Keratinocyte (primary cell): ENCODE measurements around the gene JADE2. TPM values are rescaled to one million over a fixed set of nuclear protein-coding genes. Genes with fewer than 3 reads are reported as not detected.

Experiments used
- DNase-seq: peaks from one replicate; pipeline ENCODE4 v3.0.0-alpha.2; 2011; ENCODE audit warnings: low read depth, missing footprints, low spot score
- FAIRE-seq: peaks from 2 replicates; lab custom pipeline; 2011; peaks lifted over from hg19 to GRCh38; lab: Jason Lieb, UNC
- H2AFZ ChIP-seq: 2 replicates; pipeline ENCODE4 v1.6.0; 2012; ENCODE audit warnings: low read length, control low read depth, inconsistent platforms; ENCODE audit not compliant: control insufficient read depth
- H3K27ac ChIP-seq: 2 replicates; pipeline ENCODE4 v1.5.1; 2011; ENCODE audit warnings: low read length; ENCODE audit not compliant: control insufficient read depth, insufficient read depth
- H3K27me3 ChIP-seq: 3 replicates; pipeline ENCODE4 v1.6.0; 2011; ENCODE audit warnings: low read length; ENCODE audit not compliant: control insufficient read depth, insufficient read depth; ENCODE audit errors: extremely low read depth
- H3K36me3 ChIP-seq, 2 experiments: 2 replicates in 1 of 2; 3 replicates in 1 of 2; pipeline ENCODE4 v1.5.1; 2011; ENCODE audit warnings: low read length in 2 of 2, mild to moderate bottlenecking in 1 of 2; ENCODE audit not compliant: control insufficient read depth in 2 of 2, insufficient read depth in 2 of 2; ENCODE audit errors: extremely low read depth in 1 of 2
- H3K4me1 ChIP-seq: 3 replicates; pipeline ENCODE4 v1.5.1; 2011; ENCODE audit warnings: low read length; ENCODE audit not compliant: control insufficient read depth, insufficient read depth; ENCODE audit errors: extremely low read depth
- H3K4me2 ChIP-seq: 3 replicates; pipeline ENCODE4 v1.6.0; 2011; ENCODE audit warnings: low read depth, low read length; ENCODE audit not compliant: control insufficient read depth, insufficient read depth; ENCODE audit errors: extremely low read depth
- H3K4me3 ChIP-seq, 3 experiments: fragments of 200-600 bp in 1 of 3; sonication (generic) in 1 of 3; 2 replicates in 2 of 3; 3 replicates in 1 of 3; pipeline ENCODE4 v1.5.1; 2011 to 2016; ENCODE audit warnings: low read length in 3 of 3, mild to moderate bottlenecking in 3 of 3, control low read depth in 2 of 3, inconsistent platforms in 1 of 3, low read depth in 1 of 3, mixed read lengths in 1 of 3, mixed run types in 1 of 3, moderate library complexity in 1 of 3; ENCODE audit not compliant: control insufficient read depth in 2 of 3, insufficient read depth in 2 of 3; ENCODE audit errors: extremely low read depth in 1 of 3
- H3K79me2 ChIP-seq: 2 replicates; pipeline ENCODE4 v1.6.0; 2012; ENCODE audit warnings: low read length; ENCODE audit not compliant: control insufficient read depth, insufficient read depth
- H3K9ac ChIP-seq: 3 replicates; pipeline ENCODE4 v1.6.0; 2011; ENCODE audit warnings: low read length; ENCODE audit not compliant: control insufficient read depth, insufficient read depth; ENCODE audit errors: extremely low read depth
- H3K9me1 ChIP-seq: 3 replicates; pipeline ENCODE4 v1.6.0; 2011; ENCODE audit warnings: low read length; ENCODE audit not compliant: control insufficient read depth, insufficient read depth; ENCODE audit errors: extremely low read depth
- H3K9me3 ChIP-seq: 2 replicates; pipeline ENCODE4 v1.5.1; 2012; ENCODE audit warnings: low read depth, low read length; ENCODE audit not compliant: control insufficient read depth
- H4K20me1 ChIP-seq: 3 replicates; pipeline ENCODE4 v1.6.0; 2011; ENCODE audit warnings: low read length; ENCODE audit not compliant: control insufficient read depth, insufficient read depth; ENCODE audit errors: extremely low read depth
- EZH2 ChIP-seq: IDR thresholded peaks from one replicate; pipeline ENCODE4 v1.6.1; 2012; ENCODE audit warnings: inconsistent platforms, mild to moderate bottlenecking, low read length, moderate library complexity
- dilution Hi-C: fragments of 300-500 bp; cut with MboI; formaldehyde crosslinking; loops from one replicate; pipeline ENCODE4 v1.7.0; 2020; ENCODE audit warnings: low sequenced_read_pairs; ENCODE audit not compliant: extremely low pct_ligation_motif_present
- polyA plus RNA-seq, 5 experiments: library from polyadenylated mRNA; depleted of rRNA in 3 of 5; stranded (reverse) in 3 of 5; stranded (forward) in 1 of 5; unstranded in 1 of 5; fragments of >200 nt; gene quantifications; 1 replicate in 1 of 5; 2 replicates in 3 of 5; 3 replicates in 1 of 5; pipeline versions ENCODE4 v1.2.1 to v1.2.3, GENCODE V29; 2011 to 2012; ENCODE audit warnings: missing spikeins in 2 of 5, low read depth in 1 of 5, low replicate concordance in 1 of 5
- TF ChIP-seq, protein P1 (sequence below), 3 experiments: IDR thresholded peaks in 1 of 3; conservative IDR thresholded peaks in 1 of 3; optimal IDR thresholded peaks in 1 of 3; 2 replicates in 2 of 3; 3 replicates in 1 of 3; pipeline versions ENCODE3 to v1.5.1; 2011; ENCODE audit warnings: low read length in 3 of 3, mild to moderate bottlenecking in 3 of 3, moderate library complexity in 2 of 3, control low read depth in 1 of 3, inconsistent platforms in 1 of 3; ENCODE audit not compliant: insufficient read depth in 2 of 3; ENCODE audit errors: extremely low read depth in 1 of 3

The JADE2 gene
- polyA plus RNA-seq, 1 donor (not counting 4 experiments of a cell fraction or from before 2014, with no cell fraction given) = 11.1 TPM

DNA sequence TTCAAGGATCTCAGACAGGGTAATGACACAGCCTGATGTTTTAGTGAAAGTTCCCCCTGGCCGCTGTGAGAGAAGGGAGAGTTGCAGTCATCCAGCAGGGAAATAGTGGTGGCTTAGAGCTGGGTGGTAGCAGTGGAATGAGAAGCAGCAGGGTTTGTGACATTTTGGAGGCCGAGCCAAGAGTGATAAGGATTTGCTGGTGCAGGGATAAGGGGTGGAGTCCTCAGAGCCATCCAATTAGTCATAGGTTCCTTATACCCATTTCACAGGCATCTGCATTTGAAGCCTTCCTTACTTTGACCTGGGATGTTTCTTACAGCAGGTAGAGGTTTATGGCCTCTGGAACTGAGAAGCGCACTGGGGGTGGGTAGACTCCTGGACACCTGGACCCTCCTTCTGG, 12.8 kb downstream of the JADE2 start:
- H3K9me1 ChIP-seq = peaks cover 7% of the 10 kb centered on the region
- dilution Hi-C loops = no loop called here
- H3K27ac ChIP-seq = no peak overlapping the region
- H3K4me1 ChIP-seq = peaks cover 12% of the 10 kb centered on the region
- no peaks in the 10 kb centered on the region for H3K27me3 ChIP-seq
- H3K36me3 ChIP-seq = peaks cover 6 to 45% of the 10 kb centered on the region in 2 experiments
- peaks cover 1% of the 10 kb centered on the region for H3K79me2 ChIP-seq
- no peak overlapping the region for H3K4me3 ChIP-seq
- H2AFZ ChIP-seq = no peak overlapping the region
- no peaks in the 10 kb centered on the region for H4K20me1 ChIP-seq
- DNase-seq (no peak), FAIRE-seq (no peak)
- TF ChIP-seq EZH2 = no peak
- TF ChIP-seq, protein P1, sequence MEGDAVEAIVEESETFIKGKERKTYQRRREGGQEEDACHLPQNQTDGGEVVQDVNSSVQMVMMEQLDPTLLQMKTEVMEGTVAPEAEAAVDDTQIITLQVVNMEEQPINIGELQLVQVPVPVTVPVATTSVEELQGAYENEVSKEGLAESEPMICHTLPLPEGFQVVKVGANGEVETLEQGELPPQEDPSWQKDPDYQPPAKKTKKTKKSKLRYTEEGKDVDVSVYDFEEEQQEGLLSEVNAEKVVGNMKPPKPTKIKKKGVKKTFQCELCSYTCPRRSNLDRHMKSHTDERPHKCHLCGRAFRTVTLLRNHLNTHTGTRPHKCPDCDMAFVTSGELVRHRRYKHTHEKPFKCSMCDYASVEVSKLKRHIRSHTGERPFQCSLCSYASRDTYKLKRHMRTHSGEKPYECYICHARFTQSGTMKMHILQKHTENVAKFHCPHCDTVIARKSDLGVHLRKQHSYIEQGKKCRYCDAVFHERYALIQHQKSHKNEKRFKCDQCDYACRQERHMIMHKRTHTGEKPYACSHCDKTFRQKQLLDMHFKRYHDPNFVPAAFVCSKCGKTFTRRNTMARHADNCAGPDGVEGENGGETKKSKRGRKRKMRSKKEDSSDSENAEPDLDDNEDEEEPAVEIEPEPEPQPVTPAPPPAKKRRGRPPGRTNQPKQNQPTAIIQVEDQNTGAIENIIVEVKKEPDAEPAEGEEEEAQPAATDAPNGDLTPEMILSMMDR (optimal IDR thresholded peaks at IDR 0.05 in 1 of 3, IDR thresholded peaks at IDR 0.05 in 1 of 3, conservative IDR thresholded peaks at IDR 0.05 in 1 of 3; ENCODE audit: extremely low read depth in 1 of 3, insufficient read depth in 2 of 3, low read length in 3 of 3) = no peak
- no peaks in the 10 kb centered on the region for H3K9me3 ChIP-seq
- no peak overlapping the region for H3K4me2 ChIP-seq
- no peak overlapping the region for H3K9ac ChIP-seq

DNA sequence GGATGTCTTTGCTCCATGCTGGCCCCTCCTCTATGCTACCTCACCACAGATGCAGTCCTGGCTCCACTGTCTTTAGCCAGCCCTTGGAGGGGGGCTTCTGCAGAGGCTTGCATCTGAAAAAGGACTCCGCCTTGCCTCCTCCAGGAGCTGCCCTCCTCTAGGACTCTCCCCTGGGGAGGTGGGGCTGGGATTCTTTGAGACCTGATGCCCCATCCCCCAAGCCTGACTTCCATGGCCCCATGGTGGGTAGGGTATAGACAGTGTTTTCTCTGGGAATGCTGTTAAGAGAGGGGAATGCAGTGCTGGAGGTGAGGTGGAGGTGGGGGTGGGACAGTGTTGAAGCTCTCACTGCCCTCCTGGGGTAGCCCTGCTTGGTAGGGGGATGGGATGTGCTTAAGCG, 14.3 kb downstream of the JADE2 start:
- no peak overlapping the region for H3K27ac ChIP-seq
- dilution Hi-C loops = no loop called here
- peaks cover 1% of the 10 kb centered on the region for H3K79me2 ChIP-seq
- DNase-seq (no peak), FAIRE-seq (no peak)
- H3K36me3 ChIP-seq = peaks cover 6 to 53% of the 10 kb centered on the region in 2 experiments
- no peak overlapping the region for H3K4me2 ChIP-seq
- no peak overlapping the region for H3K9ac ChIP-seq
- no peak overlapping the region for H2AFZ ChIP-seq
- TF ChIP-seq, protein P1 (optimal IDR thresholded peaks at IDR 0.05 in 1 of 3, IDR thresholded peaks at IDR 0.05 in 1 of 3, conservative IDR thresholded peaks at IDR 0.05 in 1 of 3; ENCODE audit: extremely low read depth in 1 of 3, insufficient read depth in 2 of 3, low read length in 3 of 3) = no peak
- TF ChIP-seq EZH2 = no peak
- H3K9me3 ChIP-seq = no peaks in the 10 kb centered on the region
- H3K4me3 ChIP-seq = no peak overlapping the region
- H3K27me3 ChIP-seq = no peaks in the 10 kb centered on the region
- peaks cover 12% of the 10 kb centered on the region for H3K4me1 ChIP-seq
- H4K20me1 ChIP-seq = no peaks in the 10 kb centered on the region
- H3K9me1 ChIP-seq = peaks cover 7% of the 10 kb centered on the region
